Mucosa of stomach (tissue), 1 donor: ENCODE measurements around the gene PDGFD.

Experiments
- H3K27me3 ChIP-seq: one replicate; pipeline ENCODE4 v1.7.0; 2013; ENCODE audit warnings: mild to moderate bottlenecking, low read length; ENCODE audit not compliant: control insufficient read depth, insufficient read depth
- H3K36me3 ChIP-seq: one replicate; pipeline ENCODE4 v1.7.0; 2013; ENCODE audit warnings: low read length; ENCODE audit not compliant: control insufficient read depth, insufficient read depth
- H3K4me1 ChIP-seq: one replicate; pipeline ENCODE4 v1.7.0; 2013; ENCODE audit warnings: mild to moderate bottlenecking, low read length; ENCODE audit not compliant: control insufficient read depth, insufficient read depth
- H3K4me3 ChIP-seq: one replicate; pipeline ENCODE4 v1.7.0; 2013; ENCODE audit warnings: low read length
- H3K9ac ChIP-seq: one replicate; pipeline ENCODE4 v1.7.0; 2013; ENCODE audit warnings: mild to moderate bottlenecking, low read length, moderate library complexity
- H3K9me3 ChIP-seq: one replicate; pipeline ENCODE4 v1.7.0; 2013; ENCODE audit warnings: mild to moderate bottlenecking, low read length, moderate library complexity; ENCODE audit not compliant: control insufficient read depth
- donor health status: Pancreatic carcinoma.

The PDGFD gene

GRCh38 chr11:104090767-104091166, 73.2 kb downstream of the PDGFD start:
- no peak overlapping the region for H3K4me3 ChIP-seq
- no peak overlapping the region for H3K9ac ChIP-seq
- H3K4me1 ChIP-seq, result no peaks in the 10 kb centered on the region
- H3K36me3 ChIP-seq, result no peaks in the 10 kb centered on the region
- H3K9me3 ChIP-seq, result no peaks in the 10 kb centered on the region
- H3K27me3 ChIP-seq, result no peaks in the 10 kb centered on the region

GRCh38 chr11:104089481-104089880, 74.5 kb downstream of the PDGFD start:
- H3K9me3 ChIP-seq, result no peaks in the 10 kb centered on the region
- no peak overlapping the region for H3K4me3 ChIP-seq
- H3K9ac ChIP-seq, result no peak overlapping the region
- H3K4me1 ChIP-seq, result no peaks in the 10 kb centered on the region
- H3K36me3 ChIP-seq, result no peaks in the 10 kb centered on the region
- no peaks in the 10 kb centered on the region for H3K27me3 ChIP-seq

- H3K36me3 ChIP-seq, result no peaks in the 10 kb centered on the region
- no peak overlapping the region for H3K4me3 ChIP-seq
- no peaks in the 10 kb centered on the region for H3K27me3 ChIP-seq
- H3K9ac ChIP-seq, result no peak overlapping the region
- no peaks in the 10 kb centered on the region for H3K9me3 ChIP-seq
- no peaks in the 10 kb centered on the region for H3K4me1 ChIP-seq
These were observed 77.3 kb downstream of the PDGFD start for GRCh38 chr11:104086621-104087020.

- H3K4me1 ChIP-seq, result no peaks in the 10 kb centered on the region
- no peaks in the 10 kb centered on the region for H3K9me3 ChIP-seq
- H3K27me3 ChIP-seq, result no peaks in the 10 kb centered on the region
- H3K9ac ChIP-seq, result no peak overlapping the region
- H3K4me3 ChIP-seq, result no peak overlapping the region
- no peaks in the 10 kb centered on the region for H3K36me3 ChIP-seq
These were observed 85.0 kb downstream of the PDGFD start for GRCh38 chr11:104078995-104079394.

DNA sequence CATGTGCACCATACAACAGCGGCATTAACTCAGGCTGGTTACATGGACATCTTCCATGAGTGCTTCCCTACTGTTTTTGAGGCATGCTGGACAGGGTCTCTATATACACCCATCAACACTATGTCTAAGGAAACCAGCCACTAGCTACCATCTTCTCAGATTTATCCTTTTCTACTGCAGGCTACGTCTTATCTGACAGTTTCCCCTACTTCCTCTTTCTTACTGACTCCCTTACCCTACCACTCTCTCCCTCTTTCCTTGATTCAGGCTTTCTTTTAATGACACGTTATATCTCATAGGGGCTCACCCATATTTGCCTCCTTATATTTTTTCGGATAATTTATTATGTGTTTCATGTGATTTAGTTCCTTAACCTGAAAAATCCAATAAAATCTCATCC, 85.7 kb downstream of the PDGFD start:
- H3K36me3 ChIP-seq, result no peaks in the 10 kb centered on the region
- H3K9me3 ChIP-seq, result no peaks in the 10 kb centered on the region
- no peaks in the 10 kb centered on the region for H3K4me1 ChIP-seq
- no peak overlapping the region for H3K9ac ChIP-seq
- no peak overlapping the region for H3K4me3 ChIP-seq
- H3K27me3 ChIP-seq, result no peaks in the 10 kb centered on the region

- no peak overlapping the region for H3K9ac ChIP-seq
- H3K9me3 ChIP-seq, result no peaks in the 10 kb centered on the region
- H3K4me3 ChIP-seq, result no peak overlapping the region
- no peaks in the 10 kb centered on the region for H3K36me3 ChIP-seq
- H3K4me1 ChIP-seq, result no peaks in the 10 kb centered on the region
- H3K27me3 ChIP-seq, result no peaks in the 10 kb centered on the region
These were observed 87.5 kb downstream of the PDGFD start for GRCh38 chr11:104076455-104076854.

DNA sequence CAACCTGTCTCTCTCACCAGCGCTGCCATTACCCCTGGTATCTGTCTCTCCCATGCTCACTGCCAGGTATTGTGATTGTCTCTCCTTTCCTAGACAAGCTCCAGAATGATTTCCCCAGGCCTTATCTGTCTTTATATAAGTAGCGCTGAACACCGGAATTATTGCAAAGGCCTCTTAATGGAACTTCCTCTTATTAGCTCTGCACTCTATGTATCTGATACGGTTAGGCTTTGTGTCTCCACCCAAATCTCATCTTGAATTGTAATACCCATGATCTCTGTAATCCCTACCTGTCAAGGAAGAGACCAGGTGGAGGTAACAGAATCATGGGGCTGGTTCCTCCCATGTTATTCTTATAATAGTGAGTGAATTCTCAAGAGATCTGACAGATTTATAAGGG, 88.2 kb downstream of the PDGFD start:
- Histone ChIP-seq H3K9me3 (no peaks in the 10 kb centered on the region), H3K4me3 (no peak overlapping the region), H3K27me3 (no peaks in the 10 kb centered on the region), H3K36me3 (no peaks in the 10 kb centered on the region), H3K9ac (no peak overlapping the region), H3K4me1 (no peaks in the 10 kb centered on the region)

GRCh38 chr11:104075091-104075490, 88.9 kb downstream of the PDGFD start:
- Histone ChIP-seq H3K4me1 (no peaks in the 10 kb centered on the region), H3K9me3 (no peaks in the 10 kb centered on the region), H3K27me3 (no peaks in the 10 kb centered on the region), H3K36me3 (no peaks in the 10 kb centered on the region), H3K4me3 (no peak overlapping the region), H3K9ac (no peak overlapping the region)

- no peak overlapping the region for H3K9ac ChIP-seq
- no peaks in the 10 kb centered on the region for H3K9me3 ChIP-seq
- H3K4me3 ChIP-seq, result no peak overlapping the region
- no peaks in the 10 kb centered on the region for H3K4me1 ChIP-seq
- no peaks in the 10 kb centered on the region for H3K36me3 ChIP-seq
- no peaks in the 10 kb centered on the region for H3K27me3 ChIP-seq
These were observed 89.8 kb downstream of the PDGFD start for GRCh38 chr11:104073950-104074705.

GRCh38 chr11:104067534-104067933, 96.4 kb downstream of the PDGFD start:
- H3K36me3 ChIP-seq, result no peaks in the 10 kb centered on the region
- H3K4me3 ChIP-seq, result no peak overlapping the region
- no peak overlapping the region for H3K9ac ChIP-seq
- H3K9me3 ChIP-seq, result no peaks in the 10 kb centered on the region
- no peaks in the 10 kb centered on the region for H3K4me1 ChIP-seq
- no peaks in the 10 kb centered on the region for H3K27me3 ChIP-seq

- H3K9me3 ChIP-seq, result no peaks in the 10 kb centered on the region
- H3K4me3 ChIP-seq, result no peak overlapping the region
- H3K4me1 ChIP-seq, result no peaks in the 10 kb centered on the region
- no peaks in the 10 kb centered on the region for H3K36me3 ChIP-seq
- H3K27me3 ChIP-seq, result no peaks in the 10 kb centered on the region
- no peak overlapping the region for H3K9ac ChIP-seq
These were observed 99.8 kb downstream of the PDGFD start for GRCh38 chr11:104064034-104064630.

DNA sequence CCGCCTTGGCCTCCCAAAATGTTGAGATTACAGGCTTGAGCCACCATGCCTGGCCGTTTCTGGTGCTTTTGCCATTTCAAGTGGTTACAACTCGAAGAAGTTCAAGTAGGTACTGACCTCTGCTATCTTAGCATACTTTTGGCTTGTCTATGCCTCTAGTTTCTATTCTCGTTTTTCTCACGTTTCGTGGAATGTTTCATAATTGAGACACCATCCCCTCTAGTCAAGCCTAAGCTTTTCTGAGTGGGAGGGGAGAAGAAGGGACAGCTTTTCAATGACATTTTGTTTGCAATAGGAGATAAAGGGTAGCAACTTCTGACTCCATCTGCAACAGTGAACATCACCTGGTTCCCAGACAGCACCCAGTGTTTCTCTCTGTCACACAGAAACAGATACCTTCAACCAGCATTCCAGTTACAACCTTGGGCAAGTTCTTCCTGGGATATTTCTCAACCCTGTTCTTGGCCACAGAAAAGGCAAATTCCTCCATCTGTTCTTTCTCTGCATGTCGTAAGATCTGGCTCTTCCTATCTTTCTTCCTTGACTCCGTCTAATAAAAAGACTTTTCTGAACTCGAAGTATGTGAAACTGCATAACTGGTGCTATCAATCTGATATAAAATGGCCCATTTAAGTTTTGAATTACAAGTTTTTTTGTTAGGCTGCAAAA, 102.0 kb downstream of the PDGFD start:
- no peak overlapping the region for H3K9ac ChIP-seq
- no peaks in the 10 kb centered on the region for H3K27me3 ChIP-seq
- H3K4me3 ChIP-seq, result no peak overlapping the region
- no peaks in the 10 kb centered on the region for H3K4me1 ChIP-seq
- H3K9me3 ChIP-seq, result no peaks in the 10 kb centered on the region
- no peaks in the 10 kb centered on the region for H3K36me3 ChIP-seq
